ENCODE results near the gene CEP112. TPM values are rescaled to one million over a fixed set of nuclear protein-coding genes. Genes with fewer than 3 reads are reported as not detected.
A peak's percentile ranks its signal among the peaks of the same experiment; 100 is the strongest.
"Not testable (repeated sequence)": the region's sequence is repeated elsewhere in the genome, so short reads cannot be mapped to it uniquely, and the experiment has no call there.

CEP112 gene
- total RNA-seq, 2 donors from 2014 or later = 18.9 to 21.0 TPM

DNA sequence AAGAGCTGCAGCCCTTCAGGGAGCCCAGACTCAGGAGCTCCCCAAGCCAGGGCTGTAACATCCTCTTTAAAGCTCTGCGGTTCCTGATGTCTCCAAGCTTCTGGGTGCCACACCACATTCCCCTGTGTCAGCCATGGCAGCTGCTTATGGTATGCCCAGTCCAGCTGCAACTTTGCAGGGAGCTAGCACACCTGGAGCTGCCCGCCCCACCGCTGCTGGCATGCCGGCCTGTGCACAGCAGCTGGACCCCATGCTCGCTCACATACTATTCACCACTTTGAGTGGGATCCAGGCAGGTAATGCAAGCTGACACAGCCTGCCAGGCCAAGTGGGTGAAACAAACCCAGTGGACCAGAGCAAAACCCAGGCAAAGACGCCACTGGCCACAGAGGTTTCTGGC lies 324.9 kb downstream of the CEP112 start:
- ATAC-seq (no peak), DNase-seq (no peak)
- intact Hi-C loops (cut with DNase I) = no loop called here

- ATAC-seq (no peak), DNase-seq (no peak)
- intact Hi-C loops (cut with DNase I) = no loop called here
Observed at GRCh38 chr17:65865715-65866425, 326.1 kb downstream of the CEP112 start.

DNA sequence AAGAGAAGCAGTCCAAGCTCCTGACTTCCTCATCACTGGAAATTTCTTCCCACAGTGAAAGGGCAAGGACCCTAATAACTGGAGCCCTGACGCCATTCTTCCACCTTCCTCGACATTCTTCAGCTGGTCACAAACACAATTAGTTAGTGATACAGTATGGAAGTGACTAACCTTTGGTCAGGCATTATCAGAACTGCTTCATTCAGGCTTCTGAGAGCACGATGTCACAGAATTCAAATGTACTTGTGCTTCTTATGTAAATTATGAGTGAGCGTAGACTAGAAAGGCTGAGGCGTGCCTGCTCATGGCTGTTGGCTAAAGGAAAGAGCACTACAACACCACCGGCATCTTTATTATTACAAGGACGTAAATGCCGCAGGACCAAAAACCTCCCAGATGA lies 327.5 kb downstream of the CEP112 start:
- ATAC-seq (no peak), DNase-seq (no peak)
- intact Hi-C loops (cut with DNase I) = no loop called here

GRCh38 chr17:65857718-65858117 lies 334.2 kb downstream of the CEP112 start:
- no peak for DNase-seq
- intact Hi-C loops (cut with DNase I) = no loop called here
- no peak for ATAC-seq

DNA sequence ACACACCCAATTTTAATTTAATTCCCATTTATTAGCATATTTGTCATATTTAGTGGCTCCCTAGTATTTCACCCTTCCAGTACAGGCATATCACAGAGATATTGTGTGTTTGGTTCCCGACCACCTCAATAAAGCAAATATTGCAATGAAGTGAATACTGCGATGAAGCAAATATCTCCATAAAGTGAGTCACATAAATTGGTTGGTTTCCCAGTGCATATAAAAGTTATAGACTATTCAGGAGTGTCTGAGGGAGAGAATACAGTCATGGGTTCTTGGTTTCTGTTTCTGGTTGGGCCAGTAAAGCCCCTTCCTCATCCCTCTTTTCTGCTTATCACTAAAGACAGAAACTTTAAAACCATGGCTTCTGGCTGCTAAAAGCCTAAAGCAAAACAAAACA lies 335.1 kb downstream of the CEP112 start:
- ATAC-seq = no peak
- no peak for DNase-seq
- intact Hi-C loops (cut with DNase I) = no loop called here

GRCh38 chr17:65855675-65856074 lies 336.3 kb downstream of the CEP112 start:
- ATAC-seq (no peak), DNase-seq (no peak)
- intact Hi-C loops (cut with DNase I) = no loop called here

GRCh38 chr17:65855245-65855644 lies 336.7 kb downstream of the CEP112 start:
- DNase-seq (no peak), ATAC-seq (peak in 1 of 2 donors; percentile 56)
- intact Hi-C loops (cut with DNase I) = no loop called here

GRCh38 chr17:65853816-65854215 lies 338.1 kb downstream of the CEP112 start:
- no peak for ATAC-seq
- intact Hi-C loops (cut with DNase I) = no loop called here
- DNase-seq = no peak

GRCh38 chr17:65852911-65853310 lies 339.0 kb downstream of the CEP112 start:
- DNase-seq = no peak
- intact Hi-C loops (cut with DNase I) = no loop called here
- ATAC-seq = no peak

DNA sequence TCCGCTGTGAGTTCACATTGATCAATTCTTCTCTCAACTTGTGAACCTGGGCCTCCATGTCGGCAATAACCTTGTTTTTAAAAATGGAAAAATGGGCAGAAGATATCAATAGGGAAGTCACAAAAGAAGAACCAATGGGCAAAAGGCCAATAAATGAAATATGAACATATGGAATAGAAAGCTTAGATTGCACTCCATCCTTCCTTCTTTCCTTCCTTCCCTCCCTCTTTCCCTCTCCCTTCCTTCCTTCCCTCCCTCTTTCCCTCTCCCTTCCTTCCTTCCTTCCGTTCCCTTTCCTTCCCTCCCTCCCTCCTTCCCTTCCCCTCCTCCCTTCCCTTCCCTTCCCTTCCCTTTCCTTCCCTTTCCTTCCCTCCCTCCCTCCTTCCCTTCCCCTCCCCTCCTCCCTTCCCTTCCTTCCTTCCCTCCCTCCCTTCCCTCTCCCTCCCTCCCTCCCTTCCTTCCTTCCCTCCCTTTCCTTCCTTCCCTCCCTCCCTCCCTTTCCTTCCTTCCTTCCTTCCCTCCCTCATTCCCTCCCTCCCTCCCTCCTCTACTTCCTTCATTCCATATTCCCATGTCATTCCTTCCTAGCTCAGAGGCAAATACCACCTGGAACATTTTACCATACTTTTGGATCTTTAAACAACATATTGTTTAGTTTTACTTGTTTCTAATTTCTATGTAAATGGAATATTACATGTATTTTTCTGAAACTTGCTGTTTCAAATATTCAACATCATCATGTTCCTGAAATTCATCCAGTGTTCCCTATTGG lies 339.8 kb downstream of the CEP112 start:
- ATAC-seq (no peak), DNase-seq (no peak)
- intact Hi-C loops (cut with DNase I) = no loop called here

GRCh38 chr17:65850486-65850885 lies 341.4 kb downstream of the CEP112 start:
- DNase-seq = no peak
- peak in 1 of 2 donors; percentile 52 for ATAC-seq
- intact Hi-C loops (cut with DNase I) = no loop called here

DNA sequence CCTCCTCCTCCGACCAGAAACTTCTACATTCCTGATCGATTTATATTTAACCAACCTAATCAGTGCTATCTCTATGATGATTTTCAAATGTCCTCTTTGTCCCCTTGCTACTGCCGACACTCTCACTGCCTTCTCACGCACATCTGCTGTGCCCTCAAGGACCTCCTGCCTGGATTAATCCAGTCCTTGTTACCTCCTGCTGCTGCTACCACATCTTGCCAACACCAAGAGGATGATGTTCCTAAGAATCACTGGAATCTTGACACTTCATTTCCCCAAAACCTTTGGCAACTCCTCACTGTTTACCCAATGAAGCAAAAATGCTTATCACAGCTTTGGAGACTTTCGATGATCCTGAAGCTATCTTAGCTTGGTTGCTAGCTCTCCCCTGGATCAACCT lies 343.2 kb downstream of the CEP112 start:
- ATAC-seq (no peak), DNase-seq (no peak)
- intact Hi-C loops (cut with DNase I) = no loop called here

DNA sequence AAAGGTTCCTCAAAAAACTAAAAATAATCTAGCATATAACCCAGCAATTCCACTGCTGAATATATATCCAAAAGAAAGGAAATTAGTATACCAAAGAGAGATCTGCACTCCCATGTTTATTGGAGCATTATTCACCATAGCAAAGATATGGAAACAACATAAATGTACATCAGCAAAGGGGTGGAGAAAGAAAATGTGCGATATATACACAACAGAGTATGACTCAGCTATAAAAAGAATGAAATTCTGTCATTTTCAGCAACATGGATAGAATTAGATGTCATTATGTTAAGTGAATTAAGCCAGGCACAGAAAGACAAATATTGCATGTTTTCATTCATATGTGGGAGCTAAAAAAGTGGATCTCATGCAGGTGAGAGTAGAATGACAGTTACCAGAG lies 350.8 kb downstream of the CEP112 start:
- intact Hi-C loops (cut with DNase I) = no loop called here
- ATAC-seq (no peak), DNase-seq (no peak)

DNA sequence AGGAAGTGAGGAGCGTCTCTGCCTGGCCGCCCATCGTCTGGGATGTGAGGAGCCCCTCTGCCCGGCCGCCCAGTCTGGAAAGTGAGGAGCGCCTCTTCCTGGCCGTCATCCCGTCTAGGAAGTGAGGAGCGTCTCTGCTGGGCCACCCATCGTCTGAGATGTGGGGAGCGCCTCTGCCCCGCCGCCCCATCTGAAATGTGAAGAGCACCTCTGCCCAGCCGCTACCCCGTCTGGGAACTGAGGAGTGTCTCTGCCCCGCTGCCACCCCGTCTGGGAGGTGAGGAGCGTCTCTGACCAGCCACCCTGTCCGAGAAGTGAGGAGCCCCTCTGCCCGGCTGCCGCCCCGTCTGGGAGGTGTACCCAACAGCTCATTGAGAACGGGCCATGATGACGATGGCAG lies 354.7 kb downstream of the CEP112 start:
- DNase-seq; ATAC-seq; intact Hi-C loops (cut with DNase I): not testable (repeated sequence)

GRCh38 chr17:65833214-65833613 lies 358.7 kb downstream of the CEP112 start:
- ATAC-seq = no peak

GRCh38 chr17:65830356-65830755 lies 361.6 kb downstream of the CEP112 start:
- no peak for DNase-seq
- no peak for ATAC-seq
- intact Hi-C loops (cut with DNase I) = no loop called here

More at GRCh38 chr17:65833214-65833613, 358.7 kb downstream of the CEP112 start:
- no peak for DNase-seq
- intact Hi-C loops (cut with DNase I) = no loop called here

GRCh38 chr17:65826577-65826976 lies 365.4 kb downstream of the CEP112 start:
- ATAC-seq; intact Hi-C loops (cut with DNase I); DNase-seq: not testable (repeated sequence)

- intact Hi-C loops (cut with DNase I) = no loop called here
- DNase-seq (no peak), ATAC-seq (no peak)
Observed at GRCh38 chr17:65824901-65825300, 367.0 kb downstream of the CEP112 start.

- ATAC-seq (no peak), DNase-seq (no peak)
- intact Hi-C loops (cut with DNase I) = no loop called here
Observed at GRCh38 chr17:65823713-65824112, 368.2 kb downstream of the CEP112 start.

GRCh38 chr17:65820811-65821210 lies 371.1 kb downstream of the CEP112 start:
- no peak for ATAC-seq
- DNase-seq = no peak
- intact Hi-C loops (cut with DNase I) = no loop called here

DNA sequence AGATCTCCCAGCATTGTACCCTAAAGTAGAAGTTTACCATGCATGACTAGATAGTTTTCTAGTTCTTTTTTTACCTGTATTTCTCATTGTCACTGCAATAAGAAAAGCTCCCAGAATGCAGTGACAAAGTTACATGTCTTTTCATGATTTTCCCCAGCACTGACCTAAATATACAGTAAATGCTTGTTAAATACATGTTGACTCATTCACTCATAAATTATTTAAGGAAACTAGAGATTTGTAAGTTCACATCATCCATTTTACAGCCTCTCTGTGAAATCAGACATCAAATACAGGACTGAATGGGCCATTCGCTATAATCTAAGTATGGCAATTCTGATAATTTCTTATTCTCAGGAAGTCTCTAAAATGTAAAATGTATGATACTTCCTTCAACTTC lies 371.6 kb downstream of the CEP112 start:
- ATAC-seq (no peak), DNase-seq (no peak)
- intact Hi-C loops (cut with DNase I) = no loop called here

Data from left cardiac atrium (tissue), 4 donors.